ENCODE measurements around the gene ST6GAL1.

ST6GAL1 gene

GRCh38 chr3:187031934-187032333, 101.6 kb downstream of the ST6GAL1 start:
- H3K27me3 Mint-ChIP-seq (ENCODE audit: low read depth), result no peaks in the 10 kb centered on the region
- peaks cover 21% of the 10 kb centered on the region for H3K9me3 Mint-ChIP-seq
- no peak overlapping the region for H3K27ac Mint-ChIP-seq
- H3K4me3 Mint-ChIP-seq, result no peak overlapping the region
- no peak for TF ChIP-seq CTCF (IDR thresholded peaks at IDR 0.05; ENCODE audit: unreplicated experiment in 3 of 3)
- peaks cover 11% of the 10 kb centered on the region for H3K4me1 Mint-ChIP-seq
- H3K36me3 Mint-ChIP-seq (ENCODE audit: low read depth), result peaks cover 50% of the 10 kb centered on the region

- no peaks in the 10 kb centered on the region for H3K27me3 Mint-ChIP-seq (ENCODE audit: low read depth)
- no peak overlapping the region for H3K27ac Mint-ChIP-seq
- peaks cover 66% of the 10 kb centered on the region for H3K36me3 Mint-ChIP-seq (ENCODE audit: low read depth)
- no peaks in the 10 kb centered on the region for H3K4me1 Mint-ChIP-seq
- no peak for TF ChIP-seq CTCF (IDR thresholded peaks at IDR 0.05; ENCODE audit: unreplicated experiment in 3 of 3)
- H3K4me3 Mint-ChIP-seq, result no peak overlapping the region
- peaks cover 21% of the 10 kb centered on the region for H3K9me3 Mint-ChIP-seq
Measured at GRCh38 chr3:187036394-187036793, 106.1 kb downstream of the ST6GAL1 start.

GRCh38 chr3:187039100-187039722, 108.9 kb downstream of the ST6GAL1 start:
- peak overlapping the region in 1 of 3 experiments; percentile 44 for H3K27ac Mint-ChIP-seq
- H3K36me3 Mint-ChIP-seq (ENCODE audit: low read depth), result peaks cover 67% of the 10 kb centered on the region
- no peaks in the 10 kb centered on the region for H3K27me3 Mint-ChIP-seq (ENCODE audit: low read depth)
- peaks cover 15% of the 10 kb centered on the region for H3K9me3 Mint-ChIP-seq
- no peak for TF ChIP-seq CTCF (IDR thresholded peaks at IDR 0.05; ENCODE audit: unreplicated experiment in 3 of 3)
- H3K4me3 Mint-ChIP-seq, result no peak overlapping the region
- H3K4me1 Mint-ChIP-seq, result no peaks in the 10 kb centered on the region

GRCh38 chr3:187039723-187040414, 109.5 kb downstream of the ST6GAL1 start:
- no peak overlapping the region for H3K27ac Mint-ChIP-seq
- TF ChIP-seq CTCF (IDR thresholded peaks at IDR 0.05; ENCODE audit: unreplicated experiment in 3 of 3), result no peak
- H3K36me3 Mint-ChIP-seq (ENCODE audit: low read depth), result peaks cover 65% of the 10 kb centered on the region
- no peak overlapping the region for H3K4me3 Mint-ChIP-seq
- no peaks in the 10 kb centered on the region for H3K4me1 Mint-ChIP-seq
- H3K9me3 Mint-ChIP-seq, result peaks cover 9% of the 10 kb centered on the region
- H3K27me3 Mint-ChIP-seq (ENCODE audit: low read depth), result no peaks in the 10 kb centered on the region

GRCh38 chr3:187040516-187041361, 110.4 kb downstream of the ST6GAL1 start:
- H3K4me3 Mint-ChIP-seq, result no peak overlapping the region
- no peaks in the 10 kb centered on the region for H3K27me3 Mint-ChIP-seq (ENCODE audit: low read depth)
- peaks cover under 1% of the 10 kb centered on the region for H3K9me3 Mint-ChIP-seq
- TF ChIP-seq CTCF (IDR thresholded peaks at IDR 0.05; ENCODE audit: unreplicated experiment in 3 of 3), result no peak
- H3K4me1 Mint-ChIP-seq, result no peaks in the 10 kb centered on the region
- no peak overlapping the region for H3K27ac Mint-ChIP-seq
- H3K36me3 Mint-ChIP-seq (ENCODE audit: low read depth), result peaks cover 65% of the 10 kb centered on the region

All from nephron (organoid).